Effector CD8-positive, alpha-beta T cell (primary cell): ENCODE measurements around the gene RUNX2.

ENCODE experiments used
- DNase-seq: peaks from one replicate; lab custom pipeline; 2025; lab: John Stamatoyannopoulos, UW

The RUNX2 gene

DNA sequence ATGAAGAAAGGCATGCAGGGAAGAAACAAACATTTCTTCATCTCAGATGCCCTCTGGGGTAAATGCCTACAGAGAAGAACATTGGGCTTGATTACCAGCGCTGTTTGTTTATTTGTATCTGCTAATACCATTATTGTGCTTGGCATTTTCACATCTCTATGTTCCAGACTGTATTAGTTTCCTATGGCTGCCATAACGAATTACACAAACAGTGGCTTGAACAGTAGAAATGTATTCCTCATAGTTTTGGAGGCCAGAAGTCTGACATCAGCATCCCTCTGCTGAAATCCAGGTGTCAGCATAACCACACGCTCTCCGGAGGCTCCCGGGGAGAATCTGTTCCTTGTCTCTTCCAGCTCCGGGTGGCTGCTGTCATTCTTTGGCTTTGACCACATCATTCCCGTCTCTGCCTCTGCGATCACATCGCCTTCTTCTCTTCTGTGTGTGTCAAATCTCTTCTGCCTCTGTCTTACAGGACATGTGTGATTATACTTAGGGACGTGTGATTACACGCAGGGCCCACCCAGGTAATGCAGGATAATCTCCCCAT is 291.2 kb downstream of the RUNX2 start:
- no peak for DNase-seq

- no peak for DNase-seq
These were observed 291.9 kb downstream of the RUNX2 start for GRCh38 chr6:45619994-45620471.

DNA sequence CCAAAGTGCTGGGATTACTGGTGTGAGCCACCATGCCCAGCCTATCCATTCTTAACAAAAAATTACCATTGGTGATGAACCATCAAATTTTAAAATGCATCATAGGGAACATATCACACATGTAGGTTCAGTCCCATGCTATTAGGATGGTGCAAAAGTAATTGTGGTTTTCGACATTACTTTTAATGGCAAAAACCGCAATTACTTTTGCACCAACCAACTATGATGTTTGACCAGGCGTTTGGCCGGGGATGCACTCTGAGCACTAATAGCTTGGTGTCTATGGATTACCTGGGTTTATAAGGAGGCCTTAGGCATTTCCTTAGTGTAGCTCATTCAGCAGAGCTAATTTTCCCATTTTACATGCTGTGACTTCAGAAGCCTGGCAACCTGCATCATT is 296.1 kb downstream of the RUNX2 start:
- no peak for DNase-seq

- DNase-seq = no peak
These were observed 297.1 kb downstream of the RUNX2 start for GRCh38 chr6:45625191-45625664.

DNA sequence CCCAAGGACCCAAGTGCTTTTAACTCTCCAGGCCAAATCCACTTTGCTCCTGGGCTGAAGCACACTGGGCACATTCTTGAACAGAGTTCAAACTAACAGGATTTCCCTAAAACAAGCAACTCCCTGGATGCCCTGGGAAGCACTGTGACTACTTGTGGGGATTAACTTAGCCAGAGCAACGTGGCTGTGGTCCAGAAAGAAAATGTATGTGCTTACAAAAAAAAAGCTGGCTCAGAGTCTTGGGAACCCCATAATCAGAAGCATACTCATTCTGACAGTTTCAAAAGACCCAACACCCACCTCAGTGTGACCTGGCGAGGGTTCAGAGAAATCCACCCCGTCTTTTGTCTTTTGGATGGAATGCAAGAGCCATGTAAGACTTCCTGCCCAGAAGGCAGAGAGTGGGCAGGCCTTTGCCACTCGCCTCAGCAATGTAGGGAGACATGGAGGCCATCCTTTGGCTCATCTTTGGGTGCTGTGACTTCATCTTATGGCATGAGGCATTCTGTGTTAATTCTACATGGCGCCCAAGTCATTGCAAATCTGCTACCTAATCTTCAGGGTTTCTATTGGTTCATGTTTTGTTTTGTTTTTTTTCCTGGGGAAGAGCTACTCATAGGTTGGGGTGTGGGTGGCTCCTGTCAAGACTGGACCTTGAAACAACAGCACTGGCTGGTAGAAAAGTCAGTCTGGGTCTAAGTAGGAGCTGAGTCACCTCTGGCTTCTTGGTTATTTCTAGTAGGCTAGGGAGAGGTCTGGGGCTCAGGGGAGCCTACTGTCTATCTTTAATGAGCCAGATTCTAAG is 298.2 kb downstream of the RUNX2 start:
- no peak for DNase-seq

DNA sequence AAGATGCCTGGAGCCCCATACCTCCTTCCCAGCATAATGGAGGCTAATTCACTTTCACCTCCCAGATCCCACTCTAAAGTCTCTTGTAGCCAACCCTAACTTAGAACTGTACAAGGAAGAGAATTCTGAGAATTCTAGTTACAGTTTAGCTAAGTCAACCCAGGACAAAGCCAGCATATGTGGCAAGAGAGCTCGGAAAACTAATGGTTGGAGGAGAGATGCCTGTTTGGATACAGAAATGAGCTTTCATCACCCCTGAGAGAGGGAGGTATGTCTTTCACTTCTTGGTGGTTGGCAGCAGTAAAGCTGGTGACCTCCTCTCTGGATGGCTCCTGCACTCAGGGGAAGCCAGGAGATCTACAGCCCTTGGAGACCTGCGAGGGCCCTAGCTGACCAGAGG is 302.2 kb downstream of the RUNX2 start:
- no peak for DNase-seq

DNA sequence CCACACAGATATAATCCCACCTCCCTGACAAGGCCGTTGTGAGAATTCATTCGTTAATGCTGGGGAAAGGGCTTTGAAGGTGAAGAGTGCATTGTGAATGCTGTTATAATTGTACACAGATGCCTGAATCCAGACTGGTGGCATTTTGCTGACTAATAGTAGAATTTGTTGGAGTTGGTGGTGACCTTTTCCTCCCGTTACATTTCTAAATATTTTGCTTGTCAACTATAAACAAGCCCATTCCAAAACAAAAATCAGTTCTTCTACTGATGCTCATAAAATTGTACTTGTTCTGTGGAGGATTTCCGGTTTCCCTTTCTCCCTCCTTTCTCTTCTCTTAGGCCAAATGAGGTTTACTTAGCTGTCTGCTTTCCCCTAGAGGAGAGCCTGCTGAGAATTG is 302.7 kb downstream of the RUNX2 start:
- DNase-seq = no peak

GRCh38 chr6:45631396-45631795 is 303.3 kb downstream of the RUNX2 start:
- no peak for DNase-seq

DNA sequence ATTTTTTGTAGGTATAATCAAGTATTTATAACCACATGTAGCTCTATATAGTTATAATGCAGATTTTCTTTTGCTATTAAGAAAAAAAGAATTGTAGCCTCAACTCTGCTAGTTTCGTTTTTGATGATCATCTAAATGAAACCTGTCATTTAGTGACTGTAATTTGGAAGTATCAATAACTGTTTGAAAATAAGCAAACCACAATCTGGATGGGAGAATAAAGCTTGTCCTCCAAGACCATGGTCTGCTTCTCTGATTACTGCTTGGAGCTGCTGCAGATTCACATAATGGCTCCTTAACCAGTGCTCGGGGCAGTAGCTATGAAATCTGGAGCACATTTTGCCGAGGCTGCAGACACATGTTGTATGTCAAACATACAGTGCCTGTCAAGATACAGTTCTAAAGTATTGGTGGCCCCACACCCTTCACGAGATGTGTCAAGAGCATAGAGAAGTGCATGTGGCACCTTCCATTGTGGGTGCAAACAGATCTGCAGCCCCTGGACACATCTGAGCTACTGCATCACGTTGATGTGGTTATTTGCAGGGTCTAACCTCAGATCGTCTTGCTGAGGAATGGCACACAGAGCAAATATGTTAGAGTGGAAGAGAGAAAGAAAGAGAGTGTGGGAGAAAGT is 305.3 kb downstream of the RUNX2 start:
- no peak for DNase-seq

- DNase-seq = no peak
These were observed 306.1 kb downstream of the RUNX2 start for GRCh38 chr6:45634231-45634630.

DNA sequence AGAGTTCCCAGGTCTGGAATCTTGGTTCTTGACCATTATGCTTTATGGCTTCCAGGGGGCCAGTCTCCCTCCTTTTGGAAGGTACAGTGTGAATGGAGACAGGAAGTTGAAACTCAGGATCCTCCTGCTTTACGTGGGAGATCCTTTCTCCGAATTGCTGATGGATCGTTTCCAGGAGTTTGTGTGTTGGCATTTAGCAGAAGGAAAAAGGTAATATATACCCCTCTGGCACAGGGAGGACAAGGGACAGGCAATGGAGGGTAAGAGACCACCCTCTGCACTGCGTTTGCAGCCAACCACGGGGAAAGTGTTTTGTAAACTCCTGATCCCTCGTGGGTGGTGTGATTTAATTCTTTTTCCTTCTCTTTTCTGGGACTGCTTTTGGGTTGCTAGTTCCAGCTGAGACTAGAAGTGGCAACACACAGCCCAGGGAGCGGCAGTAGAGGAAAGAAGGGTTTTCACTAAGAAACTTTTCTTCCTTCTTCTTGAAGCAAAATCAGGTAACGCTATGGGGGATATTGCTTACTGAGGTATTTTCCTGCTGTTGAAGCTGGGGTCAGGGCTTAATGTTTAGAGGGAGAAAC is 307.2 kb downstream of the RUNX2 start:
- DNase-seq = no peak

- DNase-seq = no peak
These were observed 308.9 kb downstream of the RUNX2 start for GRCh38 chr6:45637056-45637455.

DNA sequence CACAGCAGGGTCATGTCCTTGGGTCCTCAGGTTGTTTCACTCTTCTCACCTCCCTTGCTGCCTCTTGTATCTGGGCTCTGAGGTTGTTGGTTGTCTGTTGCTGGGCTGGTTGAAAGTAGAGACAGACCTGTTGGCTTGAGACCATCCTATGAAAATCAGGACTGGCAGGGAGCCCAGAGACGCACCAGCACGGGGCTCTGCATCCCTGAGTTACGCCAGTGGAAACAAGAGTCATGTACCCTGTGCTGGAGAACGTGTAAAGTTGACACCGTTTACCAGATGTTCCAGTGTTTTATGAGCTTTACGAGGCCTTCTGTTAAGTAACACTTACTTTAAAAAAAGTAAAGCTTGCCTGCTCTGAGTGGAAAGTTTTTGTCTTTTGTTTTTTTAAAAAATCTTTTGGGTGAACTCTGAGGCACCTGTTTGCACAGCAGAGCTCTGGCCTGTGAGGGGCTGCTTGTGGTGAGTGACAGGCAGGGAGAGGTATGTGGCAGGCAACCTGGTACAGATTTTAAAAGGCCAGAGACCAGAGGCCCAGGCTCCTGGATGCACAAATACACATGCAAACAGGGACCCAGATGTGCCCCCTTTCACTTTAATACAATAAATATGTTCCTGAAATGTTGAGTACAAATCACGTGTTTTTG is 309.6 kb downstream of the RUNX2 start:
- DNase-seq = no peak

DNA sequence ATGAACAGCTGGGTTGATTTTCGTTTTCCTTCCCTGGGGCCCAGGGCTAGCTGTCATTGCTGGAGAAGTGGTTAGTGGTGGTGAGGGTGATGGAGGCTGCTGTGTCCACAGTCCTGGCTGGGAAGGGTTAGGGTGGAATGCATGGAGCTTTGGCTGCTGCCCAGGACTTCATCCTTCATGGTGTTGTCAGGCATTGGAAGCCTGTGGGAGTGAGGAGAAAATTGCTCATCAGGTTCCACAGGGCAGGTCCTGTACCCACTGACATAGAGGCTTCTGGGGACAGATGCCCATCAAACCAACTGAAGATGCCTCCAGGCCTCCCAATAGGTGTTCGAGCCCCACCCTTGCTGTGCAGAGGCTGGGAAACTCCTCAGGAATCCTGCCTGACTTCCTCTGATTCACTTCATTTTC is 312.0 kb downstream of the RUNX2 start:
- DNase-seq = no peak

DNA sequence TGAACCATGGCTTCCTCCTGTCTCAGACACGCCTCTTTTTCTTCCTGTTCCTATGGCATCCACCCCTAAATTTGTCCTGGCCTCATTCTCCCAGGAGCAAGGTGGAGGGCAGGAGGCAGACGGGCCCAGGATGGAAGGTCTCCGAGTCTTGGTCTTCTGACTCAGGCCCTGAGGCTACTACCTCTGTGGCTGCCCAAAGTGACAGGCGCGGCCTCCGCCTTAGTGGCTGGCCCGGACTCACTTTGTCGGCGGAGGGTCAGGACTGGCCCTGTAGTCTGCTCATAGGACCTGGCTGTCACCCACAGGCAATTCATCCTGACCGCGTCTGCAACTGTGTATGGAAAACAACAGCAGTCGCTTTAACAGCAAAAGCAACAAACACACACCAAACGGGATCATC is 312.7 kb downstream of the RUNX2 start:
- DNase-seq = no peak

- DNase-seq = no peak
These were observed 314.4 kb downstream of the RUNX2 start for GRCh38 chr6:45642331-45643125.

DNA sequence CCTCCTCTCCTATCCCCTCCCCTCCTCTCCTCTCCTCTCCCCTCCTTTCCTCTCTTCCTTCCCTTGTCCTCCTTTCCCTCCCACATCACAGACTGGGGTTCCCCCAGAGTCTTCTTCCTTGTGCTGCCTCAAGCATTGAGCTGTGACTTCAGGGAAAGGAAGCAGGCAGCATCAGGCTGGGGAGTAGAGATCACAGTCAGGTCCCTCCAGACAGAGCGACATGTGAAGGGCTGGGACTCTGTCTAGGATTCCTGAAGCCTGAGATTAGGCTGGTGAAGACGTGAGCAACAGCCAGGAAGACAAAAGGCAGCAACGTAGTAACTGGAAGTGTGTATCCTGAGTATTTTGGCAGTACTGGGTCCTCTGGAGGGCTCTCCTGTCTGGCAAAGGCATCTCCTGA is 315.0 kb downstream of the RUNX2 start:
- no peak for DNase-seq

DNA sequence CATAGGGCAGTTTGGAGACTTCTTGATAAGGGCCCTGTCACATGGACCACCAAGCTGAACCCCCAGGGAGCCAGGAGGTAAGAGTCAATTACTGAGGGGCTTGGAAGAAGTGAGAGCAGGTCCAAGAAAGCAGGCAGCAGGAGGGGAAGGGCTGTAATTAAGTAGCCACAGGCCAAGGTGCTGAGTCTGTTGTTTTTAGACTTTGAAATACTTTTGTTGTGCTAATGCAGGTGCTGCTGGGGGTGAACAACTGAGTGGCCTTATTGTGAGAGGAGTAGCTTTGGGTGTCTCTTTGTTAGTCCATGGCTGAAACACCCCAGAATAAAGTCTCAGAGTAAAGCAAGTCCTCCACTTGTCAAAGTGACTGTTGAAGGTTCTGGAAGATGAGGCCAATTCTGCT is 316.6 kb downstream of the RUNX2 start:
- DNase-seq = no peak

DNA sequence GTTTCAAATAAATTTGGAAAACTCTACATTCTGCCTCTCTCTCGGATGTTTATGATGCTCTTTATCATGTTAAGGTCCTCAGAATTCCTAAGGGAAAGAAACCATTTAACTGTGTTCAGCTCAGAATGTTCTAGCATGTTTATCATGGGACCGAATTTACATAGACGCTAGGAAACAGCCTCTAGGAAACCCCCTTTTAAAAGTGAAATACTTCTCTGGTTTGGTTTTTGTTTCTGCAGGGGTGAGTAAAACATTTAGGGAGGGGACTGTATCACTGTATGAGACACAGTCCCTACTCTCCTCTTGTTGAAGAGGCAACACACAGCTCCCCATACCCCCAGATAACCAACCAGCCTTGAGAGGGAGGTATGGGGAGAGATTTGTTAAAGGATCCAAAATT is 317.2 kb downstream of the RUNX2 start:
- DNase-seq = no peak

DNA sequence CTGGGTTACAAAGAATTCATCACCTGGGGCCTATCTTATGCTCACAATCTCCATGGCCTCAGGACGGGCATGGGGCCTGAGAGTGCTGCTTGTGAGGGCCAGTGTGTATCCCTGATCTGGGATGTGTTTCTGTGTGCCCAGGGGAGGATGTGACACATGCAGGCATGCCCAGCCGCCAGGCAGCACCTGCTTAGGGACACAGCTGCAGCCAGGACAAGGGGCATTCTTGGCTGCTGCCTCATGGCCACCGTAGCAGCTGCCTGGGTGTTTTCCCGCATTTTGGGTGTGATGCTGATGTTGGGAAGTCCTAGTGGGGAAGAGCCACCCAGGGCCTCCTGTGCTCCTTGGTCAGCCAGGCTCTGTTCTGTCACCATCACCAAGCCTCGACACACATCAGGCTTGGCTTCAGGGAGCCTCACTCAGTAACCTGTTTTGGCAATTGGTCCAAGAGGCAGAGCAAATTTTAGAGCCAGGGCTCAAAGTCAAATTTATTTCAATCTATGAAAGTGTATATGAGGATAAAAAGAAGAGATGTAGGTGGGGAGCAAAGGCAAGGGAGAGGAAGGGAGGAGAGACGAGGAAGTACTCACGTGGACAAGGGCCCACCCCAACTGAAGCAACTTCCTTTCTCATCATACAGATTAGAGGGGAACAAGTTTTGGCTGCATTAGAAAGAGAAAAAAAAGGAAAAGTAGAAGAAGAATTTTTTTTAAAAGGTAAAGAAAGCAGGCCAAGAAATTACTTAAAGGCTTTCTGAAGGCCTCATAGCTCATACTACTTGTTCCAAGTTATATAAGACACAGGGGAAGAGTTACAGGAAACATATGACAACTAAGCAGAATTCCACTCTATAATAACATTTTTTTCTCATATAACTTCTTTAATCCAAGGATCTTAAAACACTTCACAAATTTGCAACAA is 319.5 kb downstream of the RUNX2 start:
- no peak for DNase-seq
